Liver (tissue), 9 donors: ENCODE data around the gene CNOT10. TPM values are rescaled to one million over a fixed set of nuclear protein-coding genes. Genes with fewer than 3 reads are reported as not detected.

Source experiments
- DNase-seq: peaks from one replicate; pipeline ENCODE4 v3.0.0-alpha.2; 2017; ENCODE audit warnings: low spot score
- H3K27ac ChIP-seq, 2 donors: one replicate each; pipeline ENCODE4 v1.7.0; 2013; ENCODE audit warnings: inconsistent platforms in 2 of 2, low read length in 2 of 2, control low read depth in 1 of 2, low read depth in 1 of 2, mild to moderate bottlenecking in 1 of 2
- H3K27me3 ChIP-seq, 4 donors: one replicate each; pipeline versions ENCODE4 v1.6.1 to v1.7.0; 2013; ENCODE audit warnings: low read length in 3 of 4, inconsistent platforms in 1 of 4, mild to moderate bottlenecking in 1 of 4, moderate library complexity in 1 of 4; ENCODE audit not compliant: control insufficient read depth in 4 of 4, insufficient read depth in 4 of 4
- H3K36me3 ChIP-seq, 4 donors: one replicate each; pipeline versions ENCODE4 v1.6.1 to v1.7.0; 2013; ENCODE audit warnings: low read length in 3 of 4, mild to moderate bottlenecking in 3 of 4, low read depth in 1 of 4, moderate library complexity in 1 of 4; ENCODE audit not compliant: control insufficient read depth in 4 of 4, insufficient read depth in 3 of 4
- H3K4me1 ChIP-seq, 4 donors: one replicate each; pipeline versions ENCODE4 v1.6.1 to v1.7.0; 2013; ENCODE audit warnings: low read length in 3 of 4, mild to moderate bottlenecking in 3 of 4, moderate library complexity in 1 of 4; ENCODE audit not compliant: control insufficient read depth in 4 of 4, insufficient read depth in 4 of 4
- H3K4me3 ChIP-seq, 3 donors: one replicate each; pipeline versions ENCODE4 v1.6.1 to v1.7.0; 2013; ENCODE audit warnings: low read length in 3 of 3, control low read depth in 1 of 3, low read depth in 1 of 3, mild to moderate bottlenecking in 1 of 3
- H3K9ac ChIP-seq, 2 donors: one replicate each; pipeline ENCODE4 v1.7.0; 2013; ENCODE audit warnings: low read length in 2 of 2, mild to moderate bottlenecking in 2 of 2, moderate library complexity in 2 of 2, control low read depth in 1 of 2, low read depth in 1 of 2
- H3K9me3 ChIP-seq, 4 donors: one replicate each; pipeline versions ENCODE4 v1.6.1 to v1.7.0; 2013; ENCODE audit warnings: low read length in 3 of 4; ENCODE audit not compliant: control insufficient read depth in 4 of 4
- CTCF ChIP-seq: fragments of 150-350 bp; IDR thresholded peaks from 2 replicates; pipeline ENCODE4 v1.5.1; 2017; ENCODE audit warnings: improper control_type of control experiment, low read depth, low read length; ENCODE audit not compliant: missing input control
- EGR1 ChIP-seq, 2 donors: IDR thresholded peaks; 2 replicates each; pipeline ENCODE4 v1.6.1; 2016 to 2018; ENCODE audit warnings: antibody characterized with exemption in 2 of 2, low read depth in 2 of 2
- FOXA1 ChIP-seq: IDR thresholded peaks from 2 replicates; pipeline ENCODE4 v1.6.1; 2016; ENCODE audit warnings: antibody characterized with exemption
- FOXA2 ChIP-seq: IDR thresholded peaks from 2 replicates; pipeline ENCODE4 v1.6.1; 2016; ENCODE audit warnings: antibody characterized with exemption
- GABPA ChIP-seq, 2 donors: IDR thresholded peaks in 1 of 2; conservative IDR thresholded peaks in 1 of 2; 2 replicates each; pipeline ENCODE4 v1.6.1; 2016; ENCODE audit warnings: antibody characterized with exemption in 2 of 2, mild to moderate bottlenecking in 1 of 2, moderate library complexity in 1 of 2
- HNF4A ChIP-seq, 2 donors: conservative IDR thresholded peaks; 2 replicates each; pipeline ENCODE4 v1.6.1; 2016; ENCODE audit warnings: antibody characterized with exemption in 2 of 2, mild to moderate bottlenecking in 2 of 2
- HNF4G ChIP-seq: IDR thresholded peaks from 2 replicates; pipeline ENCODE4 v1.6.1; 2016; ENCODE audit warnings: antibody characterized with exemption
- JUND ChIP-seq, 2 donors: IDR thresholded peaks; 2 replicates each; pipeline ENCODE4 v1.6.1; 2016; ENCODE audit warnings: antibody characterized with exemption in 2 of 2
- MAX ChIP-seq: IDR thresholded peaks from 2 replicates; pipeline ENCODE4 v1.6.1; 2016; ENCODE audit warnings: antibody characterized with exemption
- NR2F2 ChIP-seq: IDR thresholded peaks from 2 replicates; pipeline ENCODE4 v1.6.1; 2016; ENCODE audit warnings: antibody characterized with exemption
- RAD21 ChIP-seq, 2 donors: IDR thresholded peaks; 2 replicates each; pipeline ENCODE4 v1.6.1; 2016; ENCODE audit warnings: antibody characterized with exemption in 2 of 2, mild to moderate bottlenecking in 2 of 2
- REST ChIP-seq: IDR thresholded peaks from 2 replicates; pipeline ENCODE4 v1.6.1; 2016; ENCODE audit warnings: antibody characterized with exemption, mild to moderate bottlenecking
- RXRA ChIP-seq, 2 donors: IDR thresholded peaks; 2 replicates each; pipeline ENCODE4 v1.6.1; 2017 to 2018; ENCODE audit warnings: antibody characterized with exemption in 2 of 2, mild to moderate bottlenecking in 1 of 2
- SP1 ChIP-seq: IDR thresholded peaks from 2 replicates; pipeline ENCODE4 v1.6.1; 2018; ENCODE audit warnings: antibody characterized with exemption, mild to moderate bottlenecking
- TAF1 ChIP-seq: conservative IDR thresholded peaks from 2 replicates; pipeline ENCODE4 v1.6.1; 2016; ENCODE audit warnings: antibody characterized with exemption, mild to moderate bottlenecking
- YY1 ChIP-seq: IDR thresholded peaks from 2 replicates; pipeline ENCODE4 v1.6.1; 2016; ENCODE audit warnings: antibody characterized with exemption, mild to moderate bottlenecking
- ZBTB33 ChIP-seq: IDR thresholded peaks from 2 replicates; pipeline ENCODE4 v1.6.1; 2016; ENCODE audit warnings: antibody characterized with exemption
- WGBS: extraction: QIAGEN DNeasy Blood & Tissue Kit; methylation state at CpG from one replicate; pipeline ENCODE4 v1.1.7; 2013; 5-methylcytosine and 5-hydroxymethylcytosine counted together
- polyA plus RNA-seq, 2 donors: library from polyadenylated mRNA; stranded (reverse) in 1 of 2; unstranded in 1 of 2; fragments of 200-250 nt in 1 of 2; fragments of >200 nt in 1 of 2; fragmentation: Nextera tagmentation in 1 of 2; extraction: Ambion mirVana in 1 of 2; gene quantifications; one replicate each; pipeline versions ENCODE4 v1.2.1 to v1.2.3, GENCODE V29; 2013 to 2015
- total RNA-seq, 2 donors: library from RNA; depleted of rRNA; stranded (reverse); fragments of >200 nt; gene quantifications; one replicate each; pipeline ENCODE4 v1.2.3, GENCODE V29; 2014
- TF ChIP-seq, protein P1 (sequence below): IDR thresholded peaks from 2 replicates; pipeline ENCODE4 v1.6.1; 2016; ENCODE audit warnings: antibody characterized with exemption
- donor health status: healthy.
- donor health status: healthy.
- donor health status: healthy.
- donor health status: healthy.
- donor health status: healthy.

The CNOT10 gene
- total and polyA plus RNA-seq, 4 donors: 6.7 to 19.6 (median 11.1) TPM

DNA sequence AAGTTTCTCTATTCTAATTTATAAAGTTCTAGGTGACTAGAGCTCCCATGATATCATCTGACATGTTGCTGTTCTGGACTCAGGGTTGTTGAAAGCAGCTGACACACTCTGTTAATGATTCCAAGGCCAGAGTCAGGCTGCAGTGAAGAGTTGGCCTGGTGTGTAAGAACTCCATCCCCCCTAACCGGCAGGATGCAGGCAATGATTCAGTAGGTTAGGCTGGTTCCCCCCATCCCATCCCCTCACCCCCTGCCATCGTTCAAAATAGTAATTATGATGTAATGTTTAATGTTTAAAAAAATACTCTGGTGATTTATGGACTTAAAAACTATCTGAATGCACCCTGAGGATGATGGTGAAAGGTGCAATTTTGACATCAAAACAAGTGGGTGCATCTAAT, 128.2 kb downstream of the CNOT10 start:
- H3K27me3 ChIP-seq: peaks cover 0 to 16% (median 4%) of the 10 kb centered on the region in 4 donors
- 16% methylated on average over 2 of the region's 2 CpGs for WGBS
- no peaks in the 10 kb centered on the region for H3K9me3 ChIP-seq
- TF ChIP-seq NR2F2 (no peak), SP1 (no peak), ZBTB33 (no peak), RXRA (IDR thresholded peaks at IDR 0.05) (no peak), FOXA1 (no peak), MAX (no peak), GABPA (IDR thresholded peaks at IDR 0.05 in 1 of 2, conservative IDR thresholded peaks at IDR 0.05 in 1 of 2) (no peak), RAD21 (IDR thresholded peaks at IDR 0.05) (no peak), REST (no peak), FOXA2 (no peak), HNF4G (no peak), TAF1 (no peak), CTCF (no peak), HNF4A (conservative IDR thresholded peaks at IDR 0.05) (no peak), EGR1 (IDR thresholded peaks at IDR 0.05; ENCODE audit: low read depth in 2 of 2) (no peak), YY1 (no peak), JUND (IDR thresholded peaks at IDR 0.05) (no peak)
- no peak overlapping the region for H3K9ac ChIP-seq
- H3K4me1 ChIP-seq: peaks cover 15 to 18% (median 16%) of the 10 kb centered on the region in 4 donors
- no peak for DNase-seq
- H3K4me3 ChIP-seq: no peak overlapping the region
- no peak overlapping the region for H3K27ac ChIP-seq
- H3K36me3 ChIP-seq: no peaks in the 10 kb centered on the region

- peaks cover 2 to 24% (median 8%) of the 10 kb centered on the region in 4 donors for H3K27me3 ChIP-seq
- WGBS: 77% methylated on average over 6 of the region's 6 CpGs
- peaks cover 0 to 9% (median 0%) of the 10 kb centered on the region in 4 donors for H3K9me3 ChIP-seq
- no peak overlapping the region for H3K4me3 ChIP-seq
- no peak overlapping the region for H3K9ac ChIP-seq
- H3K4me1 ChIP-seq: peaks cover 16 to 25% (median 21%) of the 10 kb centered on the region in 4 donors
- DNase-seq: no peak
- H3K27ac ChIP-seq: no peak overlapping the region
- TF ChIP-seq MAX (no peak), SP1 (no peak), EGR1 (IDR thresholded peaks at IDR 0.05; ENCODE audit: low read depth in 2 of 2) (no peak), FOXA2 (no peak), NR2F2 (no peak), HNF4G (no peak), GABPA (IDR thresholded peaks at IDR 0.05 in 1 of 2, conservative IDR thresholded peaks at IDR 0.05 in 1 of 2) (no peak), TAF1 (no peak)
- TF ChIP-seq, protein P1, sequence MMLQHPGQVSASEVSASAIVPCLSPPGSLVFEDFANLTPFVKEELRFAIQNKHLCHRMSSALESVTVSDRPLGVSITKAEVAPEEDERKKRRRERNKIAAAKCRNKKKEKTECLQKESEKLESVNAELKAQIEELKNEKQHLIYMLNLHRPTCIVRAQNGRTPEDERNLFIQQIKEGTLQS: no peak
- no peaks in the 10 kb centered on the region for H3K36me3 ChIP-seq
Observed at GRCh38 chr3:32814361-32814760, 129.4 kb downstream of the CNOT10 start.
